IMR-90 (cell line): ENCODE data around the gene RYR3. TPM values are rescaled to one million over a fixed set of nuclear protein-coding genes. Genes with fewer than 3 reads are reported as not detected.

Experiments used
- ATAC-seq: fragments of 200-7000 bp; cut with Tn5 transposase; 2 replicates; pipeline ENCODE4 v1.9.1; 2020; ENCODE audit warnings: low read depth, mild to moderate bottlenecking, moderate library complexity
- BruUV-seq: library from RNA; stranded (reverse); fragments of 400-500 nt; replicated peaks from 2 replicates; lab custom pipeline; 2021; lab: Mats Ljungman, UMichigan
- CTCF ChIA-PET: fragments of 300-600 bp; formaldehyde crosslinking; extraction: SDS; loops from one replicate; lab custom pipeline; 2021; ENCODE audit warnings: antibody characterized with exemption; lab: Yijun Ruan, JAX
- POLR2A ChIA-PET: fragments of 300-600 bp; sonication (Branson Sonifier 250); formaldehyde crosslinking; loops from one replicate; lab custom pipeline; 2022; ENCODE audit warnings: antibody characterized with exemption; ENCODE audit not compliant: unreplicated experiment; lab: Charles Lee
- DNase-seq: peaks from one replicate; pipeline ENCODE4 v3.0.0; 2013
- H2AFZ ChIP-seq: replicated peaks from 2 replicates; pipeline ENCODE3; 2013; ENCODE audit warnings: low read length, mild to moderate bottlenecking; ENCODE audit not compliant: poor library complexity
- H2AK5ac ChIP-seq: 2 replicates; pipeline ENCODE4 v1.6.1; 2013; ENCODE audit warnings: low read depth, low read length, inconsistent platforms
- H2AK9ac ChIP-seq: replicated peaks from 2 replicates; pipeline ENCODE3; 2013; ENCODE audit warnings: mild to moderate bottlenecking, low read depth, low read length, moderate library complexity; ENCODE audit not compliant: poor library complexity
- H2BK120ac ChIP-seq: 2 replicates; pipeline ENCODE4 v1.6.1; 2013; ENCODE audit warnings: low read depth, low read length, inconsistent platforms
- H2BK15ac ChIP-seq: 3 replicates; pipeline ENCODE4 v1.6.1; 2013; ENCODE audit warnings: low read depth, low read length, inconsistent platforms
- H2BK20ac ChIP-seq: 2 replicates; pipeline ENCODE4 v1.6.1; 2013; ENCODE audit warnings: low read depth, mild to moderate bottlenecking, inconsistent platforms, low read length, moderate library complexity
- H2BK5ac ChIP-seq: 2 replicates; pipeline ENCODE4 v1.6.1; 2013; ENCODE audit warnings: mild to moderate bottlenecking, low read depth, low read length, inconsistent platforms; ENCODE audit not compliant: poor library complexity, severe bottlenecking
- H3K14ac ChIP-seq: replicated peaks from 2 replicates; pipeline ENCODE4 v1.6.1; 2013; ENCODE audit warnings: low read depth, low read length, inconsistent platforms
- H3K18ac ChIP-seq: 2 replicates; pipeline ENCODE4 v1.6.1; 2013; ENCODE audit warnings: low read depth, low read length, control low read depth
- H3K23ac ChIP-seq: 2 replicates; pipeline ENCODE4 v1.6.1; 2013; ENCODE audit warnings: low read depth, low read length, inconsistent platforms
- H3K27ac ChIP-seq: 2 replicates; pipeline ENCODE4 v1.5.1; 2013; ENCODE audit warnings: mild to moderate bottlenecking, control low read depth, low read length; ENCODE audit not compliant: insufficient read depth
- H3K27me3 ChIP-seq: 2 replicates; pipeline ENCODE4 v1.6.1; 2013; ENCODE audit warnings: low read length; ENCODE audit not compliant: control insufficient read depth, insufficient read depth
- H3K36me3 ChIP-seq: 2 replicates; pipeline ENCODE4 v1.6.1; 2013; ENCODE audit warnings: low read length, mixed read lengths; ENCODE audit not compliant: control insufficient read depth, insufficient read depth
- H3K4ac ChIP-seq: 2 replicates; pipeline ENCODE4 v1.6.1; 2013; ENCODE audit warnings: low read depth, low read length, inconsistent platforms
- H3K4me1 ChIP-seq: 2 replicates; pipeline ENCODE4 v1.6.1; 2013; ENCODE audit warnings: low read length, mixed read lengths; ENCODE audit not compliant: control insufficient read depth, insufficient read depth
- H3K4me2 ChIP-seq: 2 replicates; pipeline ENCODE4 v1.6.1; 2013; ENCODE audit warnings: low read depth, mild to moderate bottlenecking, control low read depth, low read length, moderate library complexity
- H3K4me3 ChIP-seq: 2 replicates; pipeline ENCODE4 v1.5.1; 2013; ENCODE audit warnings: low read depth, mild to moderate bottlenecking, control low read depth, low read length, moderate library complexity; ENCODE audit not compliant: insufficient read depth
- H3K56ac ChIP-seq: 2 replicates; pipeline ENCODE4 v1.6.1; 2013; ENCODE audit warnings: low read length, inconsistent platforms; ENCODE audit not compliant: insufficient read depth; ENCODE audit errors: extremely low read depth
- H3K79me1 ChIP-seq, 2 experiments: 2 replicates each; pipeline ENCODE4 v1.6.1; 2013; ENCODE audit warnings: low read length in 2 of 2, inconsistent platforms in 1 of 2, low read depth in 1 of 2
- H3K9ac ChIP-seq: 2 replicates; pipeline ENCODE4 v1.6.1; 2013; ENCODE audit warnings: low read depth, low read length, control low read depth
- H3K9me1 ChIP-seq: 2 replicates; pipeline ENCODE4 v1.6.1; 2013; ENCODE audit warnings: low read length, inconsistent platforms; ENCODE audit not compliant: insufficient read depth
- H3K9me3 ChIP-seq: 2 replicates; pipeline ENCODE4 v1.6.1; 2013; ENCODE audit warnings: low read length; ENCODE audit not compliant: control insufficient read depth, insufficient read depth
- H4K20me1 ChIP-seq: 2 replicates; pipeline ENCODE4 v1.6.1; 2013; ENCODE audit warnings: low read length, inconsistent platforms; ENCODE audit not compliant: insufficient read depth
- H4K5ac ChIP-seq: 2 replicates; pipeline ENCODE4 v1.6.1; 2013; ENCODE audit warnings: mild to moderate bottlenecking, low read depth, low read length, control low read depth
- H4K8ac ChIP-seq, 2 experiments: 2 replicates each; pipeline ENCODE4 v1.6.1; 2013; ENCODE audit warnings: low read depth in 2 of 2, low read length in 2 of 2, control low read depth in 1 of 2, inconsistent platforms in 1 of 2
- H4K91ac ChIP-seq: 2 replicates; pipeline ENCODE4 v1.6.1; 2013; ENCODE audit warnings: low read depth, low read length, inconsistent platforms; ENCODE audit not compliant: insufficient read depth
- BHLHE40 ChIP-seq: fragments of 150-350 bp; IDR thresholded peaks from 2 replicates; pipeline ENCODE4 v1.6.1; 2016; ENCODE audit warnings: mild to moderate bottlenecking, low read depth, low read length
- CEBPB ChIP-seq: IDR thresholded peaks from 2 replicates; pipeline ENCODE4 v1.6.1; 2012; ENCODE audit warnings: low read depth, low read length, improper control_type of control experiment
- CHD1 ChIP-seq: IDR thresholded peaks from 2 replicates; pipeline ENCODE4 v1.6.1; 2012; ENCODE audit warnings: low read depth, low read length, improper control_type of control experiment
- MAFK ChIP-seq: IDR thresholded peaks from 2 replicates; pipeline ENCODE4 v1.6.1; 2012; ENCODE audit warnings: low read depth, low read length, improper control_type of control experiment
- MAZ ChIP-seq: IDR thresholded peaks from 2 replicates; pipeline ENCODE4 v1.6.1; 2012; ENCODE audit warnings: low read depth, mild to moderate bottlenecking, low read length, improper control_type of control experiment, moderate library complexity, borderline replicate concordance
- MXI1 ChIP-seq: IDR thresholded peaks from 2 replicates; pipeline ENCODE4 v1.6.1; 2012; ENCODE audit warnings: low read depth, mild to moderate bottlenecking, low read length, moderate library complexity, borderline replicate concordance
- NFE2L2 ChIP-seq: fragments of 150-350 bp; IDR thresholded peaks from 2 replicates; pipeline ENCODE4 v1.6.1; 2016; ENCODE audit warnings: low read depth, mild to moderate bottlenecking, low read length
- RCOR1 ChIP-seq: IDR thresholded peaks from 2 replicates; pipeline ENCODE4 v1.6.1; 2012; ENCODE audit warnings: mild to moderate bottlenecking, low read length, improper control_type of control experiment; ENCODE audit not compliant: insufficient replicate concordance
- WGBS, 2 experiments: methylation state at CpG; one replicate each; pipeline versions ENCODE4 v1.1.5 to v1.1.7; 2013; ENCODE audit warnings: missing lambda C conversion rate in 2 of 2; ENCODE audit not compliant: insufficient read length in 1 of 2; ENCODE audit errors: extremely low coverage in 2 of 2; 5-methylcytosine and 5-hydroxymethylcytosine counted together
- dilution Hi-C: fragments of 300-500 bp; cut with HindIII; formaldehyde crosslinking; loops from one replicate; pipeline ENCODE4 v1.14.3; 2018; ENCODE audit warnings: low sequenced_read_pairs; ENCODE audit not compliant: unreplicated experiment
- in situ Hi-C: fragments of 300-500 bp; cut with MboI; formaldehyde crosslinking; loops from 3 replicates; pipeline ENCODE4 v1.14.3; 2019; ENCODE audit warnings: low sequenced_read_pairs, inconsistent platforms, mixed read lengths
- intact Hi-C: fragments of 100-400 bp; cut with micrococcal nuclease; formaldehyde crosslinking; loops from 2 replicates; pipeline ENCODE4 v1.10.0; 2022
- polyA plus RNA-seq, 3 experiments: library from polyadenylated mRNA; depleted of rRNA; stranded (reverse); fragments of >200 nt; gene quantifications; 2 replicates each; pipeline ENCODE4 v1.2.3, GENCODE V29; 2012; ENCODE audit warnings: low replicate concordance in 1 of 3
- total RNA-seq: library from RNA; depleted of rRNA; stranded (reverse); fragments of >200 nt; gene quantifications from 2 replicates; pipeline ENCODE4 v1.2.3, GENCODE V29; 2012
- TF ChIP-seq, protein P1 (sequence below): conservative IDR thresholded peaks from 2 replicates; pipeline ENCODE4 v1.5.1; 2012; ENCODE audit warnings: mild to moderate bottlenecking, low read depth, low read length, improper control_type of control experiment
- TF ChIP-seq, protein P2 (sequence below): fragments of 150-350 bp; IDR thresholded peaks from 2 replicates; pipeline ENCODE4 v1.6.1; 2016; ENCODE audit warnings: low read depth, mild to moderate bottlenecking, low read length, moderate library complexity, borderline replicate concordance

The RYR3 gene
- total and polyA plus RNA-seq, 2 of the 4 experiments (the other 2 are of a cell fraction), result 0.18 TPM; not detected in 1

DNA sequence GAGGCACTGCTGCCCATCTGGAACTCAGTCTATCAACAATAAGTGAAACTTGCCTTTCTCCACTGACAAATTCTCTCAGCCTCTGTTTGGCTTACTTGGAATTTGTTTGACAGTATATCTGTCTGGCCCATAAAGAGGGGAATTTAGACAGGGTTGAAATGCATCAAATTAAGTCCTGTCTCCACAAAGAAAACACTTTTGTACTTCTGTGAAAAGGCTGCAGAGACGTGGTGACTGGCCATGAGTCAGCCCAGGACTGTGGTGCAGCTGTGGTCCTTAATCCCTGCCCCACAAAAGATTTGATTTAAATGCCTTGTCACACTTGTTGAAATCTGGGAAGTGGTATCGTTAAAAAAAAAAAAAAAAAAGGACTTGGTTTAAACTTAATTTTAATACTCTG lies 47.5 kb downstream of the RYR3 start:
- Histone ChIP-seq H4K5ac (no peak overlapping the region), H2AFZ (no peak overlapping the region), H2BK15ac (no peak overlapping the region), H3K79me1 (no peaks in the 10 kb centered on the region), H3K9me3 (no peaks in the 10 kb centered on the region), H3K9me1 (no peaks in the 10 kb centered on the region), H2BK120ac (no peak overlapping the region), H3K18ac (no peak overlapping the region), H4K91ac (no peak overlapping the region), H3K56ac (no peak overlapping the region), H4K8ac (no peak overlapping the region), H3K4me2 (no peak overlapping the region), H2BK5ac (no peak overlapping the region), H3K36me3 (no peaks in the 10 kb centered on the region), H3K4me3 (no peak overlapping the region), H4K20me1 (no peaks in the 10 kb centered on the region), H2AK5ac (no peak overlapping the region), H3K27ac (no peak overlapping the region), H3K14ac (no peak overlapping the region), H2AK9ac (no peak overlapping the region), H2BK20ac (no peak overlapping the region), H3K27me3 (no peaks in the 10 kb centered on the region), H3K4ac (no peak overlapping the region), H3K23ac (no peak overlapping the region), H3K4me1 (no peaks in the 10 kb centered on the region), H3K9ac (no peak overlapping the region)
- ChIA-PET POLR2A (no interaction called here), CTCF (no interaction called here)
- intact Hi-C loops, result no loop called here
- no peak for TF ChIP-seq MAFK
- no peak for TF ChIP-seq CEBPB
- TF ChIP-seq MAZ, result no peak
- no peak for TF ChIP-seq NFE2L2
- no peak for TF ChIP-seq RCOR1
- TF ChIP-seq, protein P1, sequence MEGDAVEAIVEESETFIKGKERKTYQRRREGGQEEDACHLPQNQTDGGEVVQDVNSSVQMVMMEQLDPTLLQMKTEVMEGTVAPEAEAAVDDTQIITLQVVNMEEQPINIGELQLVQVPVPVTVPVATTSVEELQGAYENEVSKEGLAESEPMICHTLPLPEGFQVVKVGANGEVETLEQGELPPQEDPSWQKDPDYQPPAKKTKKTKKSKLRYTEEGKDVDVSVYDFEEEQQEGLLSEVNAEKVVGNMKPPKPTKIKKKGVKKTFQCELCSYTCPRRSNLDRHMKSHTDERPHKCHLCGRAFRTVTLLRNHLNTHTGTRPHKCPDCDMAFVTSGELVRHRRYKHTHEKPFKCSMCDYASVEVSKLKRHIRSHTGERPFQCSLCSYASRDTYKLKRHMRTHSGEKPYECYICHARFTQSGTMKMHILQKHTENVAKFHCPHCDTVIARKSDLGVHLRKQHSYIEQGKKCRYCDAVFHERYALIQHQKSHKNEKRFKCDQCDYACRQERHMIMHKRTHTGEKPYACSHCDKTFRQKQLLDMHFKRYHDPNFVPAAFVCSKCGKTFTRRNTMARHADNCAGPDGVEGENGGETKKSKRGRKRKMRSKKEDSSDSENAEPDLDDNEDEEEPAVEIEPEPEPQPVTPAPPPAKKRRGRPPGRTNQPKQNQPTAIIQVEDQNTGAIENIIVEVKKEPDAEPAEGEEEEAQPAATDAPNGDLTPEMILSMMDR, result no peak
- TF ChIP-seq BHLHE40, result no peak
- TF ChIP-seq MXI1, result no peak
- TF ChIP-seq, protein P2, sequence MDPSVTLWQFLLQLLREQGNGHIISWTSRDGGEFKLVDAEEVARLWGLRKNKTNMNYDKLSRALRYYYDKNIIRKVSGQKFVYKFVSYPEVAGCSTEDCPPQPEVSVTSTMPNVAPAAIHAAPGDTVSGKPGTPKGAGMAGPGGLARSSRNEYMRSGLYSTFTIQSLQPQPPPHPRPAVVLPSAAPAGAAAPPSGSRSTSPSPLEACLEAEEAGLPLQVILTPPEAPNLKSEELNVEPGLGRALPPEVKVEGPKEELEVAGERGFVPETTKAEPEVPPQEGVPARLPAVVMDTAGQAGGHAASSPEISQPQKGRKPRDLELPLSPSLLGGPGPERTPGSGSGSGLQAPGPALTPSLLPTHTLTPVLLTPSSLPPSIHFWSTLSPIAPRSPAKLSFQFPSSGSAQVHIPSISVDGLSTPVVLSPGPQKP, result no peak
- TF ChIP-seq CHD1, result no peak
- dilution Hi-C loops, result no loop called here
- BruUV-seq, result no TSS peak
- ATAC-seq (no peak), DNase-seq (no peak)
- no CpG with 5 or more reads among the region's 2 CpGs for WGBS, 2 experiments
- in situ Hi-C loops, result no loop called here
